ENCODE measurements around the gene FUZ. TPM values are rescaled to one million over a fixed set of nuclear protein-coding genes. Genes with fewer than 3 reads are reported as not detected.

FUZ gene
- total and polyA plus RNA-seq, 2 donors (not counting 1 experiment from before 2014, with no cell fraction given) = 8.4 to 34.3 TPM

- Histone ChIP-seq H3K27ac (ENCODE audit: insufficient read depth, low read length) (no peak within 1 kb of the TSS), H4K20me1 (ENCODE audit: control insufficient read depth, extremely low read depth, insufficient read depth, low read length) (no peaks in the 10 kb centered on the region), H3K79me2 (ENCODE audit: control insufficient read depth, insufficient read depth, low read length) (peaks cover 14% of the 10 kb centered on the region), H3K4me2 (ENCODE audit: extremely low read depth, insufficient read depth, low read length) (no peak within 1 kb of the TSS), H3K9ac (ENCODE audit: insufficient read depth, low read length) (no peak within 1 kb of the TSS), H2AFZ (ENCODE audit: low read length) (no peak within 1 kb of the TSS), H3K9me3 (ENCODE audit: control insufficient read depth, insufficient read depth, low read depth, low read length) (no peaks in the 10 kb centered on the region), H3K36me3 (ENCODE audit: control insufficient read depth, insufficient read depth, low read length) (no peaks in the 10 kb centered on the region), H3K27me3 (ENCODE audit: control insufficient read depth, insufficient read depth, low read length) (no peaks in the 10 kb centered on the region), H3K4me1 (ENCODE audit: control insufficient read depth, extremely low read depth, insufficient read depth, low read length) (peaks cover 12% of the 10 kb centered on the region), H3K4me3 (replicated peaks in 1 of 4; ENCODE audit: control extremely low read depth in 1 of 4, insufficient read depth in 1 of 4, low read depth in 3 of 4, low read length in 4 of 4) (no peak within 1 kb of the TSS)
- DNase-seq (ENCODE audit: low read depth in 2 of 2) = no peak
- no peak for TF ChIP-seq CTCF (conservative IDR thresholded peaks at IDR 0.05 in 1 of 2, IDR thresholded peaks at IDR 0.05 in 1 of 2; ENCODE audit: low read depth in 1 of 2, low read length in 2 of 2)
- no peak for TF ChIP-seq EZH2 (IDR thresholded peaks at IDR 0.05; ENCODE audit: low read length, missing control alignments)
Measured at GRCh38 chr19:49763230-49763629, 49.9 kb downstream of the FUZ start, which contains the start of gene TSKS. Gene TSKS, minus strand, starts transcription at chr19:49763306. Its CDS starts 59 bp downstream, at chr19:49763247.

GRCh38 chr19:49761625-49762311 is 51.3 kb downstream of the FUZ start:
- H3K27ac ChIP-seq (ENCODE audit: insufficient read depth, low read length) = no peak overlapping the region
- no peaks in the 10 kb centered on the region for H4K20me1 ChIP-seq (ENCODE audit: control insufficient read depth, extremely low read depth, insufficient read depth, low read length)
- no peak for TF ChIP-seq EZH2 (IDR thresholded peaks at IDR 0.05; ENCODE audit: low read length, missing control alignments)
- TF ChIP-seq CTCF (conservative IDR thresholded peaks at IDR 0.05 in 1 of 2, IDR thresholded peaks at IDR 0.05 in 1 of 2; ENCODE audit: low read depth in 1 of 2, low read length in 2 of 2) = peak in 1 of 2 donors; percentile 35
- H3K9ac ChIP-seq (ENCODE audit: insufficient read depth, low read length) = no peak overlapping the region
- H2AFZ ChIP-seq (ENCODE audit: low read length) = peak overlapping the region; percentile 33
- H3K27me3 ChIP-seq (ENCODE audit: control insufficient read depth, insufficient read depth, low read length) = no peaks in the 10 kb centered on the region
- no peaks in the 10 kb centered on the region for H3K9me3 ChIP-seq (ENCODE audit: control insufficient read depth, insufficient read depth, low read depth, low read length)
- no peaks in the 10 kb centered on the region for H3K36me3 ChIP-seq (ENCODE audit: control insufficient read depth, insufficient read depth, low read length)
- DNase-seq (ENCODE audit: low read depth in 2 of 2) = peak; percentile 20 to 65
- no peak overlapping the region for H3K4me2 ChIP-seq (ENCODE audit: extremely low read depth, insufficient read depth, low read length)
- H3K4me3 ChIP-seq (replicated peaks in 1 of 4; ENCODE audit: control extremely low read depth in 1 of 4, insufficient read depth in 1 of 4, low read depth in 3 of 4, low read length in 4 of 4) = no peak overlapping the region
- peaks cover 13% of the 10 kb centered on the region for H3K4me1 ChIP-seq (ENCODE audit: control insufficient read depth, extremely low read depth, insufficient read depth, low read length)
- no peaks in the 10 kb centered on the region for H3K79me2 ChIP-seq (ENCODE audit: control insufficient read depth, insufficient read depth, low read length)

GRCh38 chr19:49761249-49761624 is 51.9 kb downstream of the FUZ start:
- TF ChIP-seq EZH2 (IDR thresholded peaks at IDR 0.05; ENCODE audit: low read length, missing control alignments) (no peak), CTCF (conservative IDR thresholded peaks at IDR 0.05 in 1 of 2, IDR thresholded peaks at IDR 0.05 in 1 of 2; ENCODE audit: low read depth in 1 of 2, low read length in 2 of 2) (no peak)
- H3K4me3 ChIP-seq (replicated peaks in 1 of 4; ENCODE audit: control extremely low read depth in 1 of 4, insufficient read depth in 1 of 4, low read depth in 3 of 4, low read length in 4 of 4) = no peak overlapping the region
- no peak for DNase-seq (ENCODE audit: low read depth in 2 of 2)

More at GRCh38 chr19:49761249-49761624, 51.9 kb downstream of the FUZ start:
- Histone ChIP-seq H3K36me3 (ENCODE audit: control insufficient read depth, insufficient read depth, low read length) (no peaks in the 10 kb centered on the region), H3K9me3 (ENCODE audit: control insufficient read depth, insufficient read depth, low read depth, low read length) (no peaks in the 10 kb centered on the region), H2AFZ (ENCODE audit: low read length) (peak overlapping the region; percentile 33), H3K9ac (ENCODE audit: insufficient read depth, low read length) (no peak overlapping the region), H3K4me1 (ENCODE audit: control insufficient read depth, extremely low read depth, insufficient read depth, low read length) (peaks cover 13% of the 10 kb centered on the region), H3K27ac (ENCODE audit: insufficient read depth, low read length) (no peak overlapping the region), H3K27me3 (ENCODE audit: control insufficient read depth, insufficient read depth, low read length) (no peaks in the 10 kb centered on the region), H3K79me2 (ENCODE audit: control insufficient read depth, insufficient read depth, low read length) (no peaks in the 10 kb centered on the region), H3K4me2 (ENCODE audit: extremely low read depth, insufficient read depth, low read length) (no peak overlapping the region), H4K20me1 (ENCODE audit: control insufficient read depth, extremely low read depth, insufficient read depth, low read length) (no peaks in the 10 kb centered on the region)
